Measurements from ENCODE around the gene FAM181A.

Gene FAM181A

DNA sequence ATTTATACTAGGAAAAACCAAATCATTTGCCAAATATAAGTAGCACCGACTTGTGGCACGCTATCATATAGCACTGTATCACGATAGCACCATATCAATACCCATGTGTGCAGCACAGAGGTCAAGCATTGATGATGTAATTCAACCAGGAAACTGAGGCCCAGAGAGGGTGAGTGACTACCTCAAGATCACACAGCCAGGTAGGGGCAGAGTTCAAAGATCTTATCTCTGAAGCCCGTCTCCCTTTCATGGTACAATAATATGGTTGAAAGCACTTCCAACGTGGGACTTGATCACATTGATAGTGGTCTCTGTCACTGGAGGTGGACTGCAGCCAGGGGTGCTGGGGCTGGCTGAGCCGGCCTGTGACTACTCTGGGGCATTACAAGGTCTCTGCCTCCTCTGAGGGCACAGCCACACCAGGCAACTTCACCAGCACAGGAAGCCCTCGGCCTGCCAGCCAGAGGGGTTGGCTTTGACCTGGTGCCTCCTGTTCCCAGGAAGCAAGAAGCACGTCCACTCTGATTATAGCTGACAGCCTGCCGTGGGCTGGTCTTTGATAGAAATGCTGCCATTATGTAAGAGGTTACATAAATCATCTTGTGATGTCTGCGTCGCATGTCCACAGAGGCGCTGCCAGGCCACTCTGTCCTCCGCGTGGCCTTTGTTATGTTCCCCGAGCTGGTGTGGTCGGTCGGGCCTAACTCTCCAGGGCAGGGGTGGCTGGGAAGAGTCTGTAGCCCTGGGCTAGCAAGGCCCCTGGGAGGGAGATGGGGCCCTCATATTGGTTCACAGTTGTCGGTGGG lies 5.9 kb upstream of the FAM181A start:
- no peak for DNase-seq (ENCODE audit: extremely low spot score)
- TF ChIP-seq FOXM1 (IDR thresholded peaks at IDR 0.05; ENCODE audit: borderline replicate concordance) (no peak), ARNT (IDR thresholded peaks at IDR 0.05) (no peak), L3MBTL2 (conservative IDR thresholded peaks at IDR 0.05) (no peak), SP1 (IDR thresholded peaks at IDR 0.05) (no peak), CTBP1 (IDR thresholded peaks at IDR 0.05; ENCODE audit: borderline replicate concordance) (no peak), HDGF (IDR thresholded peaks at IDR 0.05; ENCODE audit: borderline replicate concordance) (no peak), TARDBP (IDR thresholded peaks at IDR 0.05) (no peak), ELF4 (IDR thresholded peaks at IDR 0.05) (no peak), BHLHE40 (IDR thresholded peaks at IDR 0.05; ENCODE audit: borderline replicate concordance) (no peak), FOXK2 (IDR thresholded peaks at IDR 0.05) (no peak), LEF1 (IDR thresholded peaks at IDR 0.05; ENCODE audit: borderline replicate concordance) (no peak), SUZ12 (IDR thresholded peaks at IDR 0.05) (no peak), NFRKB (IDR thresholded peaks at IDR 0.05) (no peak)
- TF ChIP-seq, protein P1, sequence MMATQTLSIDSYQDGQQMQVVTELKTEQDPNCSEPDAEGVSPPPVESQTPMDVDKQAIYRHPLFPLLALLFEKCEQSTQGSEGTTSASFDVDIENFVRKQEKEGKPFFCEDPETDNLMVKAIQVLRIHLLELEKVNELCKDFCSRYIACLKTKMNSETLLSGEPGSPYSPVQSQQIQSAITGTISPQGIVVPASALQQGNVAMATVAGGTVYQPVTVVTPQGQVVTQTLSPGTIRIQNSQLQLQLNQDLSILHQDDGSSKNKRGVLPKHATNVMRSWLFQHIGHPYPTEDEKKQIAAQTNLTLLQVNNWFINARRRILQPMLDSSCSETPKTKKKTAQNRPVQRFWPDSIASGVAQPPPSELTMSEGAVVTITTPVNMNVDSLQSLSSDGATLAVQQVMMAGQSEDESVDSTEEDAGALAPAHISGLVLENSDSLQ (IDR thresholded peaks at IDR 0.05): no peak
- POLR2A ChIA-PET: no interaction called here
- CTCF ChIA-PET: no interaction called here

DNA sequence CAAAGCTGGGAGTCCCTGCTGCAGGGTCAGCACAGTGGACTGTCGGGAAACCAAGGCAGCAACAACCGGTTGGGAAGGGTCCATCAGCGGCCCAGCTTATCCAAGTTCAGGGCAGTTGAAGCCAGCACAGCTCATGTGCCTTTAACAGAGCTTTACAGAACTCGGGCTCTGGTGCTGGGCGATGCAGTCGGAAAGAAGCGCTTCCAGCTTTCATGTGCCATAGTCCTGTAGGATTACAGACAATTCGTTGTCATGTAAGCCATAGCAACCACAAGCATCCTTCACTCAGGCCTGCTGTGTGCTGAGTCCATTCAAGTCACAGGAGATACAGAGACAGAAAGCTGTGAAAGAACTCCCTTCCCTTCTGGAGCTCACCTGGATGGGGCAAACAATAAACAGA lies 3.5 kb upstream of the FAM181A start:
- DNase-seq (ENCODE audit: extremely low spot score): no peak
- ChIA-PET CTCF (interaction anchor here (1.2 to 1.3 kb wide), 2 partner anchors 13 to 16 kb away, joined by 3 to 6 read pairs; no protein-coding TSS in a partner anchor), POLR2A (no interaction called here)
- TF ChIP-seq HDGF (IDR thresholded peaks at IDR 0.05; ENCODE audit: borderline replicate concordance) (no peak), BHLHE40 (IDR thresholded peaks at IDR 0.05; ENCODE audit: borderline replicate concordance) (no peak), ZNF384 (IDR thresholded peaks at IDR 0.05) (no peak), LEF1 (IDR thresholded peaks at IDR 0.05; ENCODE audit: borderline replicate concordance) (no peak), FOXA1 (IDR thresholded peaks at IDR 0.05) (no peak), ARNT (IDR thresholded peaks at IDR 0.05) (no peak), SP1 (IDR thresholded peaks at IDR 0.05) (no peak), L3MBTL2 (conservative IDR thresholded peaks at IDR 0.05) (no peak), FOXK2 (IDR thresholded peaks at IDR 0.05) (no peak), ELF4 (IDR thresholded peaks at IDR 0.05) (no peak), NFRKB (IDR thresholded peaks at IDR 0.05) (no peak)
- TF ChIP-seq, protein P1 (IDR thresholded peaks at IDR 0.05): no peak

DNA sequence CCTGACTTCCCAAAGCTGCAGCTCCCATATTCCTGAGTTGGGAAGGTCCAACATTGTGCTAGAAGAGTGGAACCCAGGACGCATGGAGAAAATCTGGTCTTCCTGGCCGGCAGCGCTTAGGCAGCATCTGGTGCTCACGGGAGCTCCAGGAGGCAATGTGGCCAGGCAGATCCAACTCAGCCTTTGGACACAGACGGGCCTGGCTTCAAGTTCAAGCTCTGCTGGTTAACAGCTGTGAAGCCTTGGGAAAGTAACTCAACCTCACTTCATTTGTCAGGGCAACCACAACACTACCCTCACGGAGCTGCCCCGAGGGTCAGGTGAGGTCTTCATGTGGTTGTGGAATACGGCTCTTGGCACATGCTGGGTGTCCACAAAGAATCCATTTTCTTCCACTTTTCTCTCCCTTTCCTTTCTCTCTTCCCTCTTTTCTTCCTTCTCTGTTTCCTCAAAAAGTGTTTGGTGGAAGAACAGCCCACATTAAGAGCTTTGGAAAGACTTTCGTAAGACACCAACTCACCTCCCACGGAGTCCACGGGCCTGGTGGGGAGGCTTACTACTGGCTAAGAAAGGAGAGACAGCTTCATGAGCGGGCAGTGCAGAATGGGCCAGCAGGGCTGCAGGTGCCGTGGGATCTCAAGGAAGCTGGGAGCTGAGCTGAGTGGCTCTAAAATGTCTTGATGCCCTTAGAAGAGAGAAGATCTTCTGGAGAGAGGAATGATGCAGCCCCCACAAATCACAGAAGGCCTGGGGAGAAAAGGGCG lies 2.4 kb upstream of the FAM181A start:
- TF ChIP-seq ZNF384 (IDR thresholded peaks at IDR 0.05): no peak
- POLR2A ChIA-PET: no interaction called here
- CTCF ChIA-PET: interaction anchor here (1.3 kb wide), 1 partner anchor 15 kb away, joined by 6 read pairs; no protein-coding TSS in a partner anchor
- DNase-seq (ENCODE audit: extremely low spot score): no peak

DNA sequence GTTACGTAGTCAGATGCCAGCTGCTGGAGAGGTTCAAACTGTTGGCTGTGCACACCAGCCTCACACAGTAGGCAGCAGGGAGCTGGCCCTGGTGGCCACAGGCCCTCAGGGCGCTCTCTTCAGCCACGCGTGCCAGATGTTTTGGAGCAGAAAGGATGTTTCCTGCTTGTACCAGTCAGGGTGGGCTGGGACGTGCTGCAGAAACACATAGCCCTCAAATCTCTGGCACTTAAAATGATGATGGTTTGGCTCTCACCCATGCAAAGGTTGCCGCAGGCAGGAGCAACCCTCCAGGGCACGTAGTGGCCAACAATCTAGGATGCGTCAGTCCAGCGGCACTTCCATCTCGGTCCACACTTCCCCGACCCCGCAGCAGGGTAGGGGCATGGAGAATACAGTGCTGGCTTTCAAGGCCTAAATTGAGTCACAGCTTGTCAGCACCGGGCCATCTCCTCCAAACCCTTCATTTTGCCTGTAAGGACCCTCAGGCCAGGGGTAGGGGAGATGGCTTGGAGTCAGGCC lies 1.7 kb upstream of the FAM181A start:
- DNase-seq (ENCODE audit: extremely low spot score): no peak
- CTCF ChIA-PET: no interaction called here
- TF ChIP-seq ZNF384 (IDR thresholded peaks at IDR 0.05): no peak
- POLR2A ChIA-PET: no interaction called here

DNA sequence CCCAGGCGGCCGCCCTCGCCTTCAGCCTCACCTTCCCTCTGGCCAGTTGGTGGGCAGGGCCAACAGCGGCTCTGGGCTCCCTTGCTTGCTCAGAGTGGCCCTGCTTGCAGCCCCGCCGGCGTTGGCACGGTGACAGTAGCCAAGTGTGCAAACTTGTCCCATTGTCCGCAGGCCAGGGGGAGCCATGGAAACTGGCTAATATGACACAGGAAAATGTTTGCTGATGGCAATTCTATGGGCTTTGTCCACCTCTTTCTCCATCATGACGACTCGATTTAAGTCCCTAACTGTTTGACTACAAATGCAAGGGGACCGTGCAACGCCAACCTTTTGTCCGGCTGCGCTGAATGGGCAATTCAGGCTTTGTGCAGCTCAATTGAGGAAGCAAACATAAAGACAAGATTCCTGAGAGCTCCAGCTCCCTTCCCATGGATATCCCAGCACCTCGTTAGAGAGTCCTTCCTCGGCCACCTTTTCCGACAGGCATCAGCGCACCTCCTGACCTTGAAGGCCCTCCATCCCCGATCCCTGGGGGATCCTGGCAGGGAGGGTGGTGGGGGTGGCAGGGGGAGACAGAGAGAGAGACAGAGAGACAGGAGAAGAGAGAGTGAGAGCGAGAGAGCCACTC lies 785 bp upstream of the FAM181A start:
- CTCF ChIA-PET: interaction anchor here (0.6 kb wide), 1 partner anchor 10 kb away, joined by 3 read pairs; no protein-coding TSS in a partner anchor
- DNase-seq (ENCODE audit: extremely low spot score): no peak
- POLR2A ChIA-PET: interaction anchor here (1.0 kb wide), 1 partner anchor 14 kb away, joined by 3 read pairs; no protein-coding TSS in a partner anchor
- TF ChIP-seq SUZ12 (IDR thresholded peaks at IDR 0.05) (no peak), TARDBP (IDR thresholded peaks at IDR 0.05) (no peak), SP1 (IDR thresholded peaks at IDR 0.05) (no peak), FOXA1 (IDR thresholded peaks at IDR 0.05) (no peak), LEF1 (IDR thresholded peaks at IDR 0.05; ENCODE audit: borderline replicate concordance) (no peak), CTBP1 (IDR thresholded peaks at IDR 0.05; ENCODE audit: borderline replicate concordance) (no peak), ARNT (IDR thresholded peaks at IDR 0.05) (no peak), ELF4 (IDR thresholded peaks at IDR 0.05) (no peak), HDGF (IDR thresholded peaks at IDR 0.05; ENCODE audit: borderline replicate concordance) (no peak), NFRKB (IDR thresholded peaks at IDR 0.05) (no peak), BHLHE40 (IDR thresholded peaks at IDR 0.05; ENCODE audit: borderline replicate concordance) (no peak), L3MBTL2 (conservative IDR thresholded peaks at IDR 0.05) (no peak), ZNF384 (IDR thresholded peaks at IDR 0.05) (no peak), FOXM1 (IDR thresholded peaks at IDR 0.05; ENCODE audit: borderline replicate concordance) (no peak), FOXK2 (IDR thresholded peaks at IDR 0.05) (no peak)
- TF ChIP-seq, protein P1 (IDR thresholded peaks at IDR 0.05): no peak
